Measurements from ENCODE around the gene CD82.
"Not testable (repeated sequence)": the region's sequence is repeated elsewhere in the genome, so short reads cannot be mapped to it uniquely, and the experiment has no call there.

CD82 gene

GRCh38 chr11:44643217-44643616 is 77.8 kb downstream of the CD82 start:
- no peak overlapping the region for H3K4me3 ChIP-seq (ENCODE audit: low read depth, low read length)
- TF ChIP-seq CTCF (IDR thresholded peaks at IDR 0.05; ENCODE audit: insufficient read depth, low read depth, low read length, missing control alignments), result no peak
- DNase-seq (ENCODE audit: low read depth), result no peak

- no peak for TF ChIP-seq CTCF (IDR thresholded peaks at IDR 0.05; ENCODE audit: insufficient read depth, low read depth, low read length, missing control alignments)
- no peak overlapping the region for H3K4me3 ChIP-seq (ENCODE audit: low read depth, low read length)
- DNase-seq (ENCODE audit: low read depth), result no peak
Measured at GRCh38 chr11:44645827-44646226, 80.4 kb downstream of the CD82 start.

- not testable (repeated sequence) for H3K4me3 ChIP-seq (ENCODE audit: low read depth, low read length); DNase-seq (ENCODE audit: low read depth)
Measured at GRCh38 chr11:44647255-44647955, 81.9 kb downstream of the CD82 start.

- no peak for TF ChIP-seq CTCF (IDR thresholded peaks at IDR 0.05; ENCODE audit: insufficient read depth, low read depth, low read length, missing control alignments)
- DNase-seq (ENCODE audit: low read depth), result no peak
- no peak overlapping the region for H3K4me3 ChIP-seq (ENCODE audit: low read depth, low read length)
Measured at GRCh38 chr11:44648109-44648508, 82.6 kb downstream of the CD82 start.

- no peak for DNase-seq (ENCODE audit: low read depth)
- no peak for TF ChIP-seq CTCF (IDR thresholded peaks at IDR 0.05; ENCODE audit: insufficient read depth, low read depth, low read length, missing control alignments)
- no peak overlapping the region for H3K4me3 ChIP-seq (ENCODE audit: low read depth, low read length)
Measured at GRCh38 chr11:44651535-44652155, 86.2 kb downstream of the CD82 start.

GRCh38 chr11:44652901-44653644 is 87.6 kb downstream of the CD82 start:
- no peak for DNase-seq (ENCODE audit: low read depth)
- no peak for TF ChIP-seq CTCF (IDR thresholded peaks at IDR 0.05; ENCODE audit: insufficient read depth, low read depth, low read length, missing control alignments)
- no peak overlapping the region for H3K4me3 ChIP-seq (ENCODE audit: low read depth, low read length)

- TF ChIP-seq CTCF (IDR thresholded peaks at IDR 0.05; ENCODE audit: insufficient read depth, low read depth, low read length, missing control alignments), result no peak
- no peak for DNase-seq (ENCODE audit: low read depth)
- no peak overlapping the region for H3K4me3 ChIP-seq (ENCODE audit: low read depth, low read length)
Measured at GRCh38 chr11:44654057-44654456, 88.6 kb downstream of the CD82 start.

Measured in GM12865 (cell line).